B cell (primary cell): ENCODE data around the gene TBC1D22A. TPM values are rescaled to one million over a fixed set of nuclear protein-coding genes. Genes with fewer than 3 reads are reported as not detected.

Source experiments
- ATAC-seq: fragments of 200-7000 bp; cut with Tn5 transposase; one replicate; pipeline ENCODE4 v1.10.0; 2021; ENCODE audit warnings: low read depth, mild to moderate bottlenecking, moderate number of reproducible peaks, moderate library complexity
- CTCF ChIA-PET: fragments of 350-600 bp; sonication (Branson Sonifier 250); formaldehyde crosslinking; loops from one replicate; lab custom pipeline; 2021; ENCODE audit warnings: antibody characterized with exemption, inconsistent platforms; lab: Charles Lee
- POLR2A ChIA-PET: fragments of 350-600 bp; sonication (Branson Sonifier 250); formaldehyde crosslinking; loops from one replicate; lab custom pipeline; 2021; ENCODE audit warnings: antibody characterized with exemption; lab: Charles Lee
- DNase-seq: peaks from one replicate; pipeline ENCODE4 v3.0.0; 2013
- H2AFZ ChIP-seq: 2 replicates; pipeline ENCODE4 v1.6.1; 2012; ENCODE audit warnings: mild to moderate bottlenecking, low read depth, low read length; ENCODE audit not compliant: insufficient read depth, poor library complexity, severe bottlenecking
- H3K27ac ChIP-seq, 2 donors: 1 replicate in 1 of 2; 2 replicates in 1 of 2; pipeline ENCODE4 v1.5.1; 2012 to 2013; ENCODE audit warnings: low read length in 2 of 2, mild to moderate bottlenecking in 2 of 2, moderate library complexity in 1 of 2
- H3K27me3 ChIP-seq, 4 experiments: fragments of 200-600 bp in 1 of 4; sonication (generic) in 1 of 4; replicated peaks in 1 of 4; 1 replicate in 2 of 4; 2 replicates in 2 of 4; pipeline versions ENCODE4 v1.6.1 to v1.7.0; 2013 to 2016; ENCODE audit warnings: low read length in 3 of 4, mild to moderate bottlenecking in 2 of 4, mixed read lengths in 1 of 4, moderate library complexity in 1 of 4; ENCODE audit not compliant: insufficient read depth in 4 of 4, control insufficient read depth in 3 of 4; ENCODE audit errors: control extremely low read depth in 1 of 4
- H3K36me3 ChIP-seq, 2 experiments: replicated peaks in 1 of 2; 1 replicate in 1 of 2; 2 replicates in 1 of 2; pipeline versions ENCODE4 v1.6.1 to v1.7.1; 2013; ENCODE audit warnings: low read length in 1 of 2; ENCODE audit not compliant: insufficient read depth in 2 of 2, control insufficient read depth in 1 of 2; ENCODE audit errors: control extremely low read depth in 1 of 2, extremely low read depth in 1 of 2
- H3K4me1 ChIP-seq, 2 donors: fragments of 200-600 bp in 1 of 2; sonication (generic) in 1 of 2; 1 replicate in 1 of 2; 2 replicates in 1 of 2; pipeline versions ENCODE4 v1.5.1 to v1.6.1; 2013 to 2017; ENCODE audit warnings: low read length in 2 of 2; ENCODE audit not compliant: control insufficient read depth in 2 of 2, insufficient read depth in 2 of 2
- H3K4me2 ChIP-seq: replicated peaks from 2 replicates; pipeline ENCODE3; 2012; ENCODE audit warnings: mild to moderate bottlenecking, low read depth, low read length; ENCODE audit not compliant: poor library complexity, severe bottlenecking
- H3K4me3 ChIP-seq, 5 experiments: fragments of 200-600 bp in 1 of 5; sonication (generic) in 1 of 5; 1 replicate in 3 of 5; 2 replicates in 2 of 5; pipeline versions ENCODE4 v1.5.1 to v1.7.0; 2011 to 2016; ENCODE audit warnings: low read length in 4 of 5, mild to moderate bottlenecking in 4 of 5, low read depth in 2 of 5, control low read depth in 1 of 5, moderate library complexity in 1 of 5; ENCODE audit not compliant: insufficient read depth in 1 of 5; ENCODE audit errors: control extremely low read depth in 1 of 5, extremely low read depth in 1 of 5
- H3K79me2 ChIP-seq: fragments of 200-600 bp; sonication (generic); one replicate; pipeline ENCODE4 v1.6.0; 2016; ENCODE audit warnings: low read length; ENCODE audit not compliant: control insufficient read depth, insufficient read depth
- H3K9ac ChIP-seq: fragments of 200-600 bp; sonication (generic); 2 replicates; pipeline ENCODE4 v1.6.1; 2017; ENCODE audit warnings: mild to moderate bottlenecking, low read length, moderate library complexity
- H3K9me3 ChIP-seq, 3 donors: one replicate each; pipeline versions ENCODE4 v1.6.1 to v1.7.1; 2013; ENCODE audit warnings: low read length in 2 of 3; ENCODE audit not compliant: control insufficient read depth in 2 of 3, insufficient read depth in 1 of 3; ENCODE audit errors: control extremely low read depth in 1 of 3
- H4K20me1 ChIP-seq: 2 replicates; pipeline ENCODE4 v1.6.0; 2012; ENCODE audit warnings: mild to moderate bottlenecking, low read length; ENCODE audit not compliant: insufficient read depth, control insufficient read depth, poor library complexity, severe bottlenecking
- H3K27ac Mint-ChIP-seq: one replicate; pipeline ENCODE4 v1.8.0; 2021; ENCODE audit warnings: mixed read lengths
- H3K27me3 Mint-ChIP-seq: one replicate; pipeline ENCODE4 v1.8.0; 2021; ENCODE audit warnings: mixed read lengths
- H3K4me1 Mint-ChIP-seq: one replicate; pipeline ENCODE4 v1.8.0; 2021; ENCODE audit warnings: mixed read lengths
- H3K4me3 Mint-ChIP-seq: one replicate; pipeline ENCODE4 v1.8.0; 2021; ENCODE audit warnings: mixed read lengths
- H3K9me3 Mint-ChIP-seq: one replicate; pipeline ENCODE4 v1.8.0; 2022; ENCODE audit warnings: mixed read lengths; ENCODE audit not compliant: insufficient read depth
- CTCF ChIP-seq: fragments of 200-600 bp; IDR thresholded peaks from one replicate; pipeline ENCODE4 v1.8.0; 2022; ENCODE audit warnings: antibody characterized with exemption, mild to moderate bottlenecking
- EZH2 ChIP-seq: IDR thresholded peaks from 2 replicates; pipeline ENCODE4 v1.6.1; 2012; ENCODE audit warnings: borderline replicate concordance, low read depth, mild to moderate bottlenecking, moderate library complexity, low read length; ENCODE audit not compliant: insufficient read depth, poor library complexity, severe bottlenecking
- WGBS: methylation state at CpG from one replicate; pipeline ENCODE4 v1.1.5; 2013; ENCODE audit warnings: missing lambda C conversion rate; ENCODE audit not compliant: insufficient coverage; 5-methylcytosine and 5-hydroxymethylcytosine counted together
- intact Hi-C: fragments of 100-400 bp; cut with micrococcal nuclease; formaldehyde crosslinking; loops from one replicate; pipeline ENCODE4 v1.10.0; 2022
- polyA plus RNA-seq: library from polyadenylated mRNA; depleted of rRNA; stranded (reverse); fragments of >200 nt; gene quantifications from 2 replicates; pipeline ENCODE4 v1.2.3, GENCODE V29; 2012
- total RNA-seq, 2 donors: library from RNA; stranded (reverse); fragments of 120-200 nt in 1 of 2; gene quantifications; 1 replicate in 1 of 2; 2 replicates in 1 of 2; pipeline versions ENCODE4 v1.2.3 to v1.2.4, GENCODE V29; 2013 to 2022

TBC1D22A gene
- total and polyA plus RNA-seq, 2 donors (not counting 1 experiment from before 2014, with no cell fraction given) = 73.8 to 128 TPM

GRCh38 chr22:46890819-46891218 lies 128.4 kb downstream of the TBC1D22A start:
- Histone ChIP-seq H3K79me2 (peaks cover 56% of the 10 kb centered on the region), H3K4me3 (no peak overlapping the region), H3K36me3 (peaks cover 13 to 79% of the 10 kb centered on the region in 2 experiments), H3K9me3 (no peaks in the 10 kb centered on the region), H3K4me2 (no peak overlapping the region), H3K27me3 (no peaks in the 10 kb centered on the region), H2AFZ (no peak overlapping the region), H4K20me1 (peaks cover 95% of the 10 kb centered on the region), H3K27ac (no peak overlapping the region), H3K9ac (no peak overlapping the region), H3K4me1 (peaks cover 2 to 4% of the 10 kb centered on the region in 2 donors)
- POLR2A ChIA-PET = no interaction called here
- H3K9me3 Mint-ChIP-seq = no peaks in the 10 kb centered on the region
- 96% methylated on average over 9 of the region's 10 CpGs for WGBS
- ATAC-seq = no peak
- no peak overlapping the region for H3K4me3 Mint-ChIP-seq
- CTCF ChIA-PET = interaction anchor here (1.4 kb wide), 1 partner anchor 14 kb away, joined by 3 read pairs; no protein-coding TSS in a partner anchor
- peak overlapping the region; percentile 15 for H3K27ac Mint-ChIP-seq
- intact Hi-C loops = no loop called here
- no peak for DNase-seq
- no peaks in the 10 kb centered on the region for H3K27me3 Mint-ChIP-seq
- H3K4me1 Mint-ChIP-seq = peaks cover 18% of the 10 kb centered on the region
- TF ChIP-seq EZH2 (no peak), CTCF (no peak)

- no peak overlapping the region for H3K4me3 Mint-ChIP-seq
- no peak for ATAC-seq
- no peaks in the 10 kb centered on the region for H3K27me3 Mint-ChIP-seq
Measured at GRCh38 chr22:46891382-46891951, 129.0 kb downstream of the TBC1D22A start.

More at GRCh38 chr22:46891382-46891951, 129.0 kb downstream of the TBC1D22A start:
- Histone ChIP-seq H3K36me3 (peaks cover 13 to 83% of the 10 kb centered on the region in 2 experiments), H3K4me1 (peaks cover 8 to 10% of the 10 kb centered on the region in 2 donors), H3K9me3 (no peaks in the 10 kb centered on the region), H2AFZ (no peak overlapping the region), H3K79me2 (peaks cover 49% of the 10 kb centered on the region), H3K27ac (no peak overlapping the region), H3K4me2 (no peak overlapping the region), H3K27me3 (no peaks in the 10 kb centered on the region), H3K9ac (no peak overlapping the region), H3K4me3 (no peak overlapping the region), H4K20me1 (peaks cover 95% of the 10 kb centered on the region)
- no peak for DNase-seq
- Mint-ChIP-seq H3K9me3 (no peaks in the 10 kb centered on the region), H3K27ac (no peak overlapping the region), H3K4me1 (peaks cover 24% of the 10 kb centered on the region)
- no peak for TF ChIP-seq EZH2
- no peak for TF ChIP-seq CTCF
- ChIA-PET POLR2A (no interaction called here), CTCF (interaction anchor here (0.6 to 1.4 kb wide), 2 partner anchors 15 to 71 kb away, joined by 3 read pairs; no protein-coding TSS in a partner anchor)
- intact Hi-C loops = no loop called here
- WGBS = 100% methylated on average over 4 of the region's 5 CpGs
